Esophagus muscularis mucosa (tissue), 4 donors: ENCODE data around the gene ANOS1. TPM values are rescaled to one million over a fixed set of nuclear protein-coding genes. Genes with fewer than 3 reads are reported as not detected.
"Not testable (repeated sequence)": the region's sequence is repeated elsewhere in the genome, so short reads cannot be mapped to it uniquely, and the experiment has no call there.

ENCODE experiments used
- DNase-seq: peaks from one replicate; pipeline ENCODE4 v3.0.0-alpha.2; 2017; ENCODE audit errors: extremely low spot score
- H3K27ac ChIP-seq, 4 donors: fragments of 200-600 bp; sonication (generic); replicated peaks in 1 of 4; 1 replicate in 3 of 4; 2 replicates in 1 of 4; pipeline ENCODE4 v1.5.1; 2016 to 2019; ENCODE audit warnings: mild to moderate bottlenecking in 1 of 4
- H3K27me3 ChIP-seq, 4 donors: fragments of 200-600 bp; sonication (generic); one replicate each; pipeline versions ENCODE4 v1.5.1 to v1.6.0; 2016 to 2019
- H3K36me3 ChIP-seq, 4 donors: fragments of 200-600 bp; sonication (generic); one replicate each; pipeline ENCODE4 v1.5.1; 2016 to 2019
- H3K4me1 ChIP-seq, 4 donors: fragments of 200-600 bp; sonication (generic); one replicate each; pipeline ENCODE4 v1.5.1; 2016 to 2019
- H3K4me3 ChIP-seq, 4 donors: fragments of 200-600 bp; sonication (generic); 1 replicate in 2 of 4; 2 replicates in 2 of 4; pipeline ENCODE4 v1.5.1; 2016 to 2019; ENCODE audit warnings: mild to moderate bottlenecking in 4 of 4, moderate library complexity in 1 of 4
- H3K9me3 ChIP-seq, 4 donors: fragments of 200-600 bp; sonication (generic); 1 replicate in 3 of 4; 2 replicates in 1 of 4; pipeline ENCODE4 v1.5.1; 2016 to 2019
- CTCF ChIP-seq, 3 experiments: fragments of 200-600 bp in 2 of 3; fragments of 450-650 bp in 1 of 3; sonication (generic) in 2 of 3; IDR thresholded peaks; one replicate each; pipeline ENCODE4 v1.5.1; 2017 to 2019; ENCODE audit warnings: antibody characterized with exemption in 3 of 3, mild to moderate bottlenecking in 2 of 3, moderate library complexity in 1 of 3
- EP300 ChIP-seq: sonication (generic); formaldehyde crosslinking; IDR thresholded peaks from one replicate; pipeline ENCODE4 v1.6.1; 2017; ENCODE audit warnings: antibody characterized with exemption
- POLR2A ChIP-seq: fragments of 450-650 bp; IDR thresholded peaks from one replicate; pipeline ENCODE4 v1.6.1; 2017; ENCODE audit warnings: antibody characterized with exemption, moderate library complexity, mild to moderate bottlenecking, low read depth
- POLR2AphosphoS5 ChIP-seq, 2 donors: sonication (generic); formaldehyde crosslinking; IDR thresholded peaks; one replicate each; pipeline ENCODE4 v1.6.1; 2017; ENCODE audit warnings: antibody characterized with exemption in 2 of 2
- WGBS: methylation state at CpG from one replicate; pipeline ENCODE4 v1.1.5; 2018; 5-methylcytosine and 5-hydroxymethylcytosine counted together
- intact Hi-C: fragments of 100-400 bp; cut with DNase I; formaldehyde crosslinking; loops from one replicate; pipeline ENCODE4 v1.15.1; 2023
- total RNA-seq, 4 donors: library from RNA; depleted of rRNA; stranded (reverse); fragments of >200 nt; gene quantifications; one replicate each; pipeline versions ENCODE4 v1.1.0 to v1.2.1, GENCODE V29; 2016

ANOS1 gene
- total RNA-seq = 1 to 10 TPM; 2.0 to 3.7 (median 2.4) TPM

DNA sequence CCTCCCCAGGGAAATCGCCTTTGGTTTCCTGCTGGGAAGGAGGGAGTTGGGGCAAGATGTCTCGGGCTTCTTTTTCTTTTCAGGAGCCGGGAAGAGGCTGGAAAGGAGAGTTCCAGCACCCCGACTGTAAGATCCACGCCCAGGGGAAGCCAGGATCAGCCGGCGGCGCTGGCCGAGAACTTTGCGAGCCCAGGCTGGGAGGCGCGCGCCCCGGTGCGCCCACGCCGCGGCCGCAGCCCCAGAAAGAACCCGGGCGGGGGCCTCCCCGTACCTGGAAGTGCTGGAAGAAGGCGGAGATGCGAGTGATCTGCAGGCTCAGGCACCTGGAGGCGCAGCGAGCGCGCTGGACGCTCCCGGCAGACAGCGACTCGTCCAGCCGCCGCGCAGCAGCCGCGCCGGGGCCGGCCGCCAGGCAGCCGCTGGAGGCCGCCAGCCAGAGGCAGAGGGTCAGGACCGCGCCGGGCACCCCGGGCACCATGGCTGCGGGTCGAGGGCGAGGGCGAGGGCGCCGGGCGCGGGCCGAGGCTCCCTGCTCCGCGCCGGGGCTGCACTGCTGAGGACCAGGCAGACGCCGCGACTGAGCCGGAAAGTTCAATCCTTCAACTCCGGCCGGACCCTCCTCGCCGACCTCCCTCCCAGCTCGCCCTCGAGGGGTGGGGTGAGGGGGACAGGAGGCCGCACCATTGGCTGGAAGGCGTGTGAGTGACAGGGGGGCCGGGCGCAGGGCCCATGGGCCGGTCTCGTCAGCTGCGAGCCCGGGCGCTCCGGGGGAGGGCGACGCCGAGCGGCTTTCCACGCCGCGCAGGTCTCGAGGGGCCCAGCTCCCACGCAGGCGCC is at the start of gene ANOS1:
Gene ANOS1 (minus strand): TSS at position 579 of the 837 bp plus-strand sequence. CDS start 101 bp downstream, at position 478.
- intact Hi-C loops = loop anchor here (10.0 kb wide), 1 partner anchor 367 kb away; no protein-coding TSS in a partner anchor
- H3K27ac ChIP-seq = peak within 1 kb of the TSS in 3 of 4 donors; percentile 21 to 51 (median 29)
- H3K9me3 ChIP-seq = no peaks in the 10 kb centered on the region
- H3K27me3 ChIP-seq = peaks cover 0 to 7% (median 0%) of the 10 kb centered on the region in 4 donors
- 0% methylated on average over 21 of the region's 88 CpGs for WGBS
- DNase-seq = no peak
- H3K4me1 ChIP-seq = peaks cover 3 to 25% (median 23%) of the 10 kb centered on the region in 4 donors
- H3K36me3 ChIP-seq = no peaks in the 10 kb centered on the region
- TF ChIP-seq EP300 (no peak), CTCF (IDR thresholded peaks at IDR 0.05) (no peak), POLR2A (no peak), POLR2AphosphoS5 (IDR thresholded peaks at IDR 0.05) (no peak)
- peak within 1 kb of the TSS; percentile 57 to 66 (median 58) for H3K4me3 ChIP-seq

DNA sequence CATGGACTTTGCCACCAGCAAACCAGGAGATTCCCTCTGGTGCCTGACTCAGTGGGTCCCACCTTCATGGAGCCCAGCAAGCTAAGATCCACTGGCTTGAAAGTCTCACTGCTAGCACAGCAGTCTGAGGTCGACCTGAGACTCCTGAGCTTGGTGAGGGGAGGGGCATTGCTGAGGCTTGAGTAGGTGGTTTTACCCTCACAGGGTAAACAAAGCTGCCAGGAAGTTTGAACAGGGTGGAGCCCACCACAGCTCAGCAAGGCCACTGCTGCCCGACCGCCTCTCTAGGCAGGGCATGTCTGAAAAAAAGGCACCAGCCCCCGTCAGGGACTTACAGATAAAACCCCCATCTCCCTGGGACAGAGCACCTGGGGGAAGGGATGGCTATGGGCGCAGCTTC is 41.2 kb upstream of the ANOS1 start:
- intact Hi-C loops = no loop called here
- no peaks in the 10 kb centered on the region for H3K27me3 ChIP-seq
- 75% methylated on average over 4 of the region's 5 CpGs for WGBS

DNA sequence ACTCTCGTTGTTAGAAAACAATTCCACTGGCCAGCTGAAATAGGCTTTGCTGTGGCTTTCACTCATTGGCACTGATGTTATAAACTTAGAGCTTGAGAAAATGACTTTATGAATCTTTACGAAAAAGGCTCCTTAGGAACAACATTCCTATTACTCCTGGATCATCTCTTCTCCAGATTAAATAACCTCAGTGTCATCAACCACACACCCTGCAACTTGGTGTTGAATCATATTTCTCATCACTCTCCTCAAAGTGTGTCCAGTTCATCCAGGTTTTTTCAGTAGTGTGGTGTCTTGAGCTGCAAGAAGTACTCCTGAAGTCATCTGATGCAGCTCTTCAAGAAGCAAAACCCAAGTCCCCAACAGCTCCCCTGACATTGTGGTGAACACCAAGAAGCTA is 28.1 kb upstream of the ANOS1 start:
- TF ChIP-seq EP300 = no peak
- TF ChIP-seq CTCF (IDR thresholded peaks at IDR 0.05) = no peak
- no peak for TF ChIP-seq POLR2AphosphoS5 (IDR thresholded peaks at IDR 0.05)
- no peak for TF ChIP-seq POLR2A
- Histone ChIP-seq H3K36me3 (no peaks in the 10 kb centered on the region), H3K9me3 (no peaks in the 10 kb centered on the region), H3K27me3 (no peaks in the 10 kb centered on the region), H3K4me1 (no peaks in the 10 kb centered on the region), H3K4me3 (no peak overlapping the region), H3K27ac (no peak overlapping the region)
- DNase-seq = no peak
- intact Hi-C loops = no loop called here
- WGBS = 83% methylated on average over 2 of the region's 2 CpGs

More for the DNA sequence above, 41.2 kb upstream of the ANOS1 start:
- Histone ChIP-seq H3K27ac (no peak overlapping the region), H3K4me3 (no peak overlapping the region), H3K9me3 (peaks cover 0 to 7% (median 0%) of the 10 kb centered on the region in 4 donors), H3K36me3 (no peaks in the 10 kb centered on the region), H3K4me1 (no peaks in the 10 kb centered on the region)
- no peak for TF ChIP-seq EP300
- TF ChIP-seq POLR2A = no peak
- TF ChIP-seq CTCF (IDR thresholded peaks at IDR 0.05) = no peak
- TF ChIP-seq POLR2AphosphoS5 (IDR thresholded peaks at IDR 0.05) = no peak
- no peak for DNase-seq

GRCh38 chrX:8758706-8759105 is 26.8 kb upstream of the ANOS1 start:
- H3K9me3 ChIP-seq, H3K4me3 ChIP-seq, H3K27ac ChIP-seq, DNase-seq, intact Hi-C loops, H3K4me1 ChIP-seq, H3K27me3 ChIP-seq, H3K36me3 ChIP-seq: not testable (repeated sequence)
- 73% methylated on average over 5 of the region's 5 CpGs for WGBS

- 90% methylated on average over 6 of the region's 7 CpGs for WGBS
These were observed 25.9 kb upstream of the ANOS1 start for GRCh38 chrX:8757609-8758389.

More at GRCh38 chrX:8757609-8758389, 25.9 kb upstream of the ANOS1 start:
- intact Hi-C loops, H3K4me1 ChIP-seq, DNase-seq, H3K9me3 ChIP-seq, H3K36me3 ChIP-seq, H3K4me3 ChIP-seq, H3K27me3 ChIP-seq, H3K27ac ChIP-seq: not testable (repeated sequence)
